ENCODE measurements around the gene BCAT1. TPM values are rescaled to one million over a fixed set of nuclear protein-coding genes. Genes with fewer than 3 reads are reported as not detected.

BCAT1 gene
- 52.2 TPM for total RNA-seq

- peak in 2 of 3 donors; percentile 74 to 80 for DNase-seq (ENCODE audit: low read depth in 2 of 3, low spot score in 2 of 3)
These were observed at the start of gene BCAT1 for GRCh38 chr12:24948757-24949722. Gene BCAT1, minus strand, starts transcription at chr12:24949101. Its CDS starts 169 bp downstream, at chr12:24948932.

GRCh38 chr12:24997970-24998582 lies 49.2 kb upstream of the BCAT1 start:
- DNase-seq (ENCODE audit: low read depth in 2 of 3, low spot score in 2 of 3), result peak in 1 of 3 donors; percentile 13

GRCh38 chr12:24997496-24997895 lies 48.6 kb upstream of the BCAT1 start:
- DNase-seq (ENCODE audit: low read depth in 2 of 3, low spot score in 2 of 3), result no peak

- DNase-seq (ENCODE audit: low read depth in 2 of 3, low spot score in 2 of 3), result no peak
These were observed 47.9 kb upstream of the BCAT1 start for GRCh38 chr12:24996820-24997219.

- no peak for DNase-seq (ENCODE audit: low read depth in 2 of 3, low spot score in 2 of 3)
These were observed 47.3 kb upstream of the BCAT1 start for GRCh38 chr12:24996102-24996797.

- no peak for DNase-seq (ENCODE audit: low read depth in 2 of 3, low spot score in 2 of 3)
These were observed 44.9 kb upstream of the BCAT1 start for GRCh38 chr12:24993793-24994192.

- peak; percentile 35 to 81 (median 58) for DNase-seq (ENCODE audit: low read depth in 2 of 3, low spot score in 2 of 3)
These were observed 42.5 kb upstream of the BCAT1 start for GRCh38 chr12:24991209-24992049.

- DNase-seq (ENCODE audit: low read depth in 2 of 3, low spot score in 2 of 3), result no peak
These were observed 40.3 kb upstream of the BCAT1 start for GRCh38 chr12:24989216-24989615.

GRCh38 chr12:24982250-24982649 lies 33.3 kb upstream of the BCAT1 start:
- no peak for DNase-seq (ENCODE audit: low read depth in 2 of 3, low spot score in 2 of 3)

- no peak for DNase-seq (ENCODE audit: low read depth in 2 of 3, low spot score in 2 of 3)
These were observed 31.3 kb upstream of the BCAT1 start for GRCh38 chr12:24979976-24980730.

- peak in 2 of 3 donors; percentile 7 to 12 for DNase-seq (ENCODE audit: low read depth in 2 of 3, low spot score in 2 of 3)
These were observed 30.4 kb upstream of the BCAT1 start for GRCh38 chr12:24979329-24979728.

- no peak for DNase-seq (ENCODE audit: low read depth in 2 of 3, low spot score in 2 of 3)
These were observed 28.8 kb upstream of the BCAT1 start for GRCh38 chr12:24977711-24978110.

GRCh38 chr12:24977060-24977459 lies 28.2 kb upstream of the BCAT1 start:
- no peak for DNase-seq (ENCODE audit: low read depth in 2 of 3, low spot score in 2 of 3)

GRCh38 chr12:24975425-24975824 lies 26.5 kb upstream of the BCAT1 start:
- no peak for DNase-seq (ENCODE audit: low read depth in 2 of 3, low spot score in 2 of 3)

- no peak for DNase-seq (ENCODE audit: low read depth in 2 of 3, low spot score in 2 of 3)
These were observed 25.3 kb upstream of the BCAT1 start for GRCh38 chr12:24974216-24974615.

GRCh38 chr12:24972078-24972477 lies 23.2 kb upstream of the BCAT1 start:
- DNase-seq (ENCODE audit: low read depth in 2 of 3, low spot score in 2 of 3), result no peak

- DNase-seq (ENCODE audit: low read depth in 2 of 3, low spot score in 2 of 3), result no peak
These were observed 21.3 kb upstream of the BCAT1 start for GRCh38 chr12:24970177-24970576.

- DNase-seq (ENCODE audit: low read depth in 2 of 3, low spot score in 2 of 3), result no peak
These were observed 18.2 kb upstream of the BCAT1 start for GRCh38 chr12:24966951-24967564.

- DNase-seq (ENCODE audit: low read depth in 2 of 3, low spot score in 2 of 3), result no peak
These were observed 15.4 kb upstream of the BCAT1 start for GRCh38 chr12:24964342-24964741.

Measured in hematopoietic multipotent progenitor cell (in vitro differentiated cells).